ENCODE results near the gene ELN. TPM values are rescaled to one million over a fixed set of nuclear protein-coding genes. Genes with fewer than 3 reads are reported as not detected.

ELN gene
- total RNA-seq, 2 experiments from 2014 or later = not detected

DNA sequence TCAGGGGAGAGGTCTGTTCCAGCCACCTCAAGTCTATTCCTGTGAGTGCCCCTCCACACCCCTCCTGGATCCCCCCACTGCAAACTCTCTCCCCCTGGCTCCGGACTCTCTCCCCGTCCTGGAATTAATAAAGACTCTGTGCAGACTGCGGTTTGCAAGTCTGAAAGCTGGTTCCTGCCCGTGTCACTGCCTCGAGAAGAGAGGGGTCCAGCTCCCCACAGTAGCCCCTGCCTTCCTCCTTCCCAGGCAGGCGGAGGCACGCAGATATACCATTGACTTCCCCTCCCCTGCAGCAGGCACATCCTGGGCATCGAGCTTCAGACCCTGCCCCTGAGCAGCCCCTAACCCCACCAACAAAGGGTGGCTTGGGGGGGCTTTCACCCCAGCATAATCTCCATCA lies 2.2 kb upstream of the ELN start:
- Histone ChIP-seq H3K27me3 (ENCODE audit: control insufficient read depth in 1 of 2, insufficient read depth in 2 of 2, low read length in 2 of 2) (peaks cover 42 to 48% of the 10 kb centered on the region in 2 experiments), H3K36me3 (ENCODE audit: insufficient read depth, low read length) (no peaks in the 10 kb centered on the region), H3K4me3 (ENCODE audit: low read length) (no peak overlapping the region), H3K4me1 (ENCODE audit: insufficient read depth, low read length) (peaks cover 15% of the 10 kb centered on the region), H3K27ac (ENCODE audit: low read depth in 1 of 2, low read length in 2 of 2) (no peak overlapping the region), H3K9me3 (ENCODE audit: control insufficient read depth in 1 of 2, insufficient read depth in 1 of 2, low read length in 2 of 2) (no peaks in the 10 kb centered on the region)
- Mint-ChIP-seq H3K9me3 (no peaks in the 10 kb centered on the region), H3K27me3 (peaks cover 59% of the 10 kb centered on the region), H3K27ac (no peak overlapping the region), H3K4me1 (ENCODE audit: low read depth) (peaks cover 11% of the 10 kb centered on the region), H3K4me3 (no peak overlapping the region), H3K36me3 (ENCODE audit: low read depth) (no peaks in the 10 kb centered on the region)
- TF ChIP-seq, protein P1, sequence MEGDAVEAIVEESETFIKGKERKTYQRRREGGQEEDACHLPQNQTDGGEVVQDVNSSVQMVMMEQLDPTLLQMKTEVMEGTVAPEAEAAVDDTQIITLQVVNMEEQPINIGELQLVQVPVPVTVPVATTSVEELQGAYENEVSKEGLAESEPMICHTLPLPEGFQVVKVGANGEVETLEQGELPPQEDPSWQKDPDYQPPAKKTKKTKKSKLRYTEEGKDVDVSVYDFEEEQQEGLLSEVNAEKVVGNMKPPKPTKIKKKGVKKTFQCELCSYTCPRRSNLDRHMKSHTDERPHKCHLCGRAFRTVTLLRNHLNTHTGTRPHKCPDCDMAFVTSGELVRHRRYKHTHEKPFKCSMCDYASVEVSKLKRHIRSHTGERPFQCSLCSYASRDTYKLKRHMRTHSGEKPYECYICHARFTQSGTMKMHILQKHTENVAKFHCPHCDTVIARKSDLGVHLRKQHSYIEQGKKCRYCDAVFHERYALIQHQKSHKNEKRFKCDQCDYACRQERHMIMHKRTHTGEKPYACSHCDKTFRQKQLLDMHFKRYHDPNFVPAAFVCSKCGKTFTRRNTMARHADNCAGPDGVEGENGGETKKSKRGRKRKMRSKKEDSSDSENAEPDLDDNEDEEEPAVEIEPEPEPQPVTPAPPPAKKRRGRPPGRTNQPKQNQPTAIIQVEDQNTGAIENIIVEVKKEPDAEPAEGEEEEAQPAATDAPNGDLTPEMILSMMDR (IDR thresholded peaks at IDR 0.05) = no peak
- CTCF ChIA-PET = no interaction called here
- no peak for ATAC-seq (ENCODE audit: poor library complexity)
- no peak for DNase-seq
- intact Hi-C loops (cut with DNase I, micrococcal nuclease) = no loop called here
- POLR2A ChIA-PET = no interaction called here

DNA sequence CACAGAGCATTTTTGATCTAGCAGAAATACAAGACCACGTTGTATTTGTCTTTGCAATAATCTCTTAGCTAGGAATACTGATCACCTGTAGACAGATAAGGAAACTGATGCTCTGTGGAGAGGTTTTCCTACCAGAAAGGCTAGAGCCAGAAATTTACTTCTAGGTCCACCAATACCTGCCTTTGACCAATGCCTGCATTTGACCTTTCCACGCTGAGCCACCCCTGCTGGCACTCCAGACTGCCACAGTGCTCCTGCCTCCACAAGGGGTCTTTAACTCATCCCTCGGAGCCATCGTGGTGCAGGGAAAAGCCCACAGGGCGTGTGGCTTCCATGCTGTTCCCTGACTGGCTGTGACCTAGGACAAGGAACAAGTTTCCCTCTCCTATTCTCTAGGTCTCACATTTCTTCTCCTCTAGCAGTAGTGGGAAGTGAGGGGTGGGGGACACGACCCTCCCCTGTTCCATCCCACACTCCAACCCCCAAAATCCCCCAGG lies 1.5 kb upstream of the ELN start:
- POLR2A ChIA-PET = no interaction called here
- Histone ChIP-seq H3K36me3 (ENCODE audit: insufficient read depth, low read length) (no peaks in the 10 kb centered on the region), H3K4me1 (ENCODE audit: insufficient read depth, low read length) (peaks cover 15% of the 10 kb centered on the region), H3K27ac (ENCODE audit: low read depth in 1 of 2, low read length in 2 of 2) (no peak overlapping the region), H3K27me3 (ENCODE audit: control insufficient read depth in 1 of 2, insufficient read depth in 2 of 2, low read length in 2 of 2) (peaks cover 46 to 54% of the 10 kb centered on the region in 2 experiments), H3K4me3 (ENCODE audit: low read length) (no peak overlapping the region), H3K9me3 (ENCODE audit: control insufficient read depth in 1 of 2, insufficient read depth in 1 of 2, low read length in 2 of 2) (no peaks in the 10 kb centered on the region)
- DNase-seq (no peak), ATAC-seq (ENCODE audit: poor library complexity) (no peak)
- Mint-ChIP-seq H3K4me3 (no peak overlapping the region), H3K9me3 (no peaks in the 10 kb centered on the region), H3K36me3 (ENCODE audit: low read depth) (no peaks in the 10 kb centered on the region), H3K27ac (no peak overlapping the region), H3K27me3 (peaks cover 65% of the 10 kb centered on the region), H3K4me1 (ENCODE audit: low read depth) (peaks cover 11% of the 10 kb centered on the region)
- CTCF ChIA-PET = interaction anchor here (0.6 to 1.7 kb wide), 5 partner anchors 9 to 73 kb away, joined by 3 to 7 read pairs (median 3); no protein-coding TSS in a partner anchor
- TF ChIP-seq, protein P1 (IDR thresholded peaks at IDR 0.05) = no peak
- intact Hi-C loops (cut with DNase I, micrococcal nuclease) = no loop called here

DNA sequence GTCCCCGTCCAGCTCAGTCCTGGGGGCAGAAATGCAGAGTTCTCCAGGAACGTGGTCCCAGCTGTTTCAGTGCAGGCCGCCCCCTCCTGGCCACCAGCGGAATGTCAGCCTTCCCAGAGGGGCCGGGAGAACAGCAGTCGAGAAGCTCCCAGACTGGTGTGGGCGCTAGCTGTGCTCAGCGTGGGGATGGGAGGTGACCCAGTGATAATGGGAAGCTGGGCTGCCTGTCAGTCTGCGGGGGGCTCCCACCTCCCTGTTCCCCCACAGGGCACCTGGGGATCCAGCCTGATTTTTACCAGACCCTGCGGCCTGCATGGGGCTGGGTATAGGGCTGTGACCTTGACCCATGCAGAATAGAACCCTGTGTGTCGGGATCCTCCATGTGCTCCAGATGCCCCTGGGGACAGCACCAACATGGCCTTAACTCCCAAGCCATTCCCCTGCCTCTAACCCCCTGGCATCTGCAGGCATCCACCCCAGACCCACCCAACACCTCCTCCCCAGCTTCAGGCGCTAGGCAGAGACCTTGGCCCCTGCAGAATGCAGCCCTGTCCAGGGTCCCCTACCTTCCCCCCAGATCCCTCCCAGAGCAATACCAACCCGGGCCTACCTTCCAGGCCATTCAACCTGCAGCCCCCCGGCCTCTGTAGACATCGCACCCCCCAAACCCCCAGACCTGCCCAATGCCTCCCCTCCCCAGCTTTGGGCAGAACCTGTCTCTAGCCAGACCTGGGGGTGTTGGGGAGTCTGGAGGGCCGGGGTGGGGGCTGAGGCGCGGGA lies 880 bp upstream of the ELN start:
- intact Hi-C loops (cut with DNase I, micrococcal nuclease) = no loop called here
- DNase-seq = peak; percentile 39 to 70 (median 51)
- Mint-ChIP-seq H3K36me3 (ENCODE audit: low read depth) (no peaks in the 10 kb centered on the region), H3K9me3 (no peaks in the 10 kb centered on the region), H3K4me3 (no peak overlapping the region), H3K27ac (no peak overlapping the region), H3K27me3 (peaks cover 68% of the 10 kb centered on the region), H3K4me1 (ENCODE audit: low read depth) (peaks cover 11% of the 10 kb centered on the region)
- H3K4me3 ChIP-seq (ENCODE audit: low read length) = no peak overlapping the region
- ATAC-seq (ENCODE audit: poor library complexity) = peak; percentile 77
- no peaks in the 10 kb centered on the region for H3K36me3 ChIP-seq (ENCODE audit: insufficient read depth, low read length)
- peaks cover 15% of the 10 kb centered on the region for H3K4me1 ChIP-seq (ENCODE audit: insufficient read depth, low read length)
- CTCF ChIA-PET = interaction anchor here (0.6 to 1.7 kb wide), 6 partner anchors 9 to 171 kb away, joined by 3 to 7 read pairs (median 3); no protein-coding TSS in a partner anchor
- POLR2A ChIA-PET = no interaction called here
- TF ChIP-seq, protein P1 (IDR thresholded peaks at IDR 0.05) = peak; percentile 94
- peaks cover 46 to 54% of the 10 kb centered on the region in 2 experiments for H3K27me3 ChIP-seq (ENCODE audit: control insufficient read depth in 1 of 2, insufficient read depth in 2 of 2, low read length in 2 of 2)
- no peak overlapping the region for H3K27ac ChIP-seq (ENCODE audit: low read depth in 1 of 2, low read length in 2 of 2)
- no peaks in the 10 kb centered on the region for H3K9me3 ChIP-seq (ENCODE audit: control insufficient read depth in 1 of 2, insufficient read depth in 1 of 2, low read length in 2 of 2)

All from CD4-positive, alpha-beta T cell (primary cell).